Keratinocyte (primary cell): ENCODE data around the gene CTNND2.

Experiments
- EZH2 ChIP-seq: IDR thresholded peaks from one replicate; pipeline ENCODE4 v1.6.1; 2012; ENCODE audit warnings: inconsistent platforms, mild to moderate bottlenecking, low read length, moderate library complexity
- TF ChIP-seq, protein P1 (sequence below), 3 experiments: IDR thresholded peaks in 1 of 3; conservative IDR thresholded peaks in 1 of 3; optimal IDR thresholded peaks in 1 of 3; 2 replicates in 2 of 3; 3 replicates in 1 of 3; pipeline versions ENCODE3 to v1.5.1; 2011; ENCODE audit warnings: low read length in 3 of 3, mild to moderate bottlenecking in 3 of 3, moderate library complexity in 2 of 3, control low read depth in 1 of 3, inconsistent platforms in 1 of 3; ENCODE audit not compliant: insufficient read depth in 2 of 3; ENCODE audit errors: extremely low read depth in 1 of 3

DNA sequence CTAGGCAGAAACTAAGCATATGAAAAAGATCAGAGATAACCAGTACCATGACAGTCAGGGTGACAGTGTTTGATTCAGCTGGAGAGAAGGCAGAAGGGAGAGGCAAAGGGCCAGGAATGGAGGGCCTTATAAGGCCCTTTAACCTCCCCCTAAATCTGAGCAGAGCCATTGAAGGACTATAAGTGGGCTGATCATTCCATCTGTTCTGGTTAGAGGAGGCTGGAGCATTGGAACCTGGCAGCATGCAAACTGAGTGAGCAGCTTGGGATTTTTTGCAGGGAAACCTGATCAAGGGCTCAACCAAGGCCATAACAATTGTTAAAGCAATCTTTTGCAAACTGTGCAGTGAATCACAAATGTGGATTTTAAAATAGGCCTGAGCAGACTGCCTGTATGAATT, 968.7 kb downstream of the CTNND2 start:
- TF ChIP-seq, protein P1, sequence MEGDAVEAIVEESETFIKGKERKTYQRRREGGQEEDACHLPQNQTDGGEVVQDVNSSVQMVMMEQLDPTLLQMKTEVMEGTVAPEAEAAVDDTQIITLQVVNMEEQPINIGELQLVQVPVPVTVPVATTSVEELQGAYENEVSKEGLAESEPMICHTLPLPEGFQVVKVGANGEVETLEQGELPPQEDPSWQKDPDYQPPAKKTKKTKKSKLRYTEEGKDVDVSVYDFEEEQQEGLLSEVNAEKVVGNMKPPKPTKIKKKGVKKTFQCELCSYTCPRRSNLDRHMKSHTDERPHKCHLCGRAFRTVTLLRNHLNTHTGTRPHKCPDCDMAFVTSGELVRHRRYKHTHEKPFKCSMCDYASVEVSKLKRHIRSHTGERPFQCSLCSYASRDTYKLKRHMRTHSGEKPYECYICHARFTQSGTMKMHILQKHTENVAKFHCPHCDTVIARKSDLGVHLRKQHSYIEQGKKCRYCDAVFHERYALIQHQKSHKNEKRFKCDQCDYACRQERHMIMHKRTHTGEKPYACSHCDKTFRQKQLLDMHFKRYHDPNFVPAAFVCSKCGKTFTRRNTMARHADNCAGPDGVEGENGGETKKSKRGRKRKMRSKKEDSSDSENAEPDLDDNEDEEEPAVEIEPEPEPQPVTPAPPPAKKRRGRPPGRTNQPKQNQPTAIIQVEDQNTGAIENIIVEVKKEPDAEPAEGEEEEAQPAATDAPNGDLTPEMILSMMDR (optimal IDR thresholded peaks at IDR 0.05 in 1 of 3, IDR thresholded peaks at IDR 0.05 in 1 of 3, conservative IDR thresholded peaks at IDR 0.05 in 1 of 3; ENCODE audit: extremely low read depth in 1 of 3, insufficient read depth in 2 of 3, low read length in 3 of 3), result no peak
- no peak for TF ChIP-seq EZH2
